GM12872 (cell line): ENCODE measurements around the gene CX3CL1.

Experiments
- CTCF ChIP-seq: IDR thresholded peaks from 3 replicates; pipeline ENCODE4 v1.5.1; 2011; ENCODE audit warnings: low read depth, mild to moderate bottlenecking, low read length, moderate library complexity; ENCODE audit not compliant: insufficient read depth

CX3CL1 gene

DNA sequence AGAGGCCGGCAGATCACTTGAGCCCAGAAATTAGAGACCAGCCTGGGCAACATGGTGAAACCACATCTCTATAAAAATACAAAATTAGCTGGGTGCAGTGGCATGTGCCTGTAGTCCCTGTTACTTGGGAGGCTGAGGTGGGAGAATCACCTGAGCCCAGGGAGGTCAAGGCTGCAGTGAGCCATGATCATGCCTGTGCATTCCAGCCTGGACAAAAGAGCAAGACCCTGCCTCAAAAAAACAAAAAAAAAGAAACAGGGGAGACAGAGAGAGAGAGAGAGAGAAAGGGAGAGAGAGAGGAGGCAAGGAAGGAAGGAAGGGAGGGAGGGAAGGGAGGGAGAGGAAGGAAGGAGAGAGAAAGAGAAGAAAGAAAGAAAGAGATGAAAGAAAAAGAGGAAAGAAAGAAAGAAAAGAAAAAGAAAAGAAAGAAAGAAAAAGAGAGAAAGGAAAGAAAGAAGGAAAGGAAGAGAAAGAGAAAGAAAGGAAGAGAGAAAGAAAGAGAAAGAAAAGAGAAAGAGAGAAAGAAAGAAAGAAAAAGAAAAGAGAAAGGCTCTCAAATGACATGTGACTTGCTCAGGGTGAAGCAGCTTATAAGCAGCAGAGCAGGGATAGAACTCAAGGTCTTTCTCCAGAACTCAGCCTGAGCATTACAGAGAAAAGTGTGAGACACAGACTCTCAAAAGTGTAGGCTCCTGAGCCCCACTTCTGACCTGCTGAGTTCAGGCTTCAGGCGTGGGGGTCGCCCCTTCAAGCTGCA, 15.5 kb downstream of the CX3CL1 start:
- TF ChIP-seq CTCF: no peak

GRCh38 chr16:57388359-57389086, 16.2 kb downstream of the CX3CL1 start:
- no peak for TF ChIP-seq CTCF

GRCh38 chr16:57389087-57389468, 16.8 kb downstream of the CX3CL1 start:
- no peak for TF ChIP-seq CTCF

GRCh38 chr16:57390636-57391295, 18.5 kb downstream of the CX3CL1 start:
- TF ChIP-seq CTCF: no peak

GRCh38 chr16:57391300-57391699, 19.0 kb downstream of the CX3CL1 start:
- TF ChIP-seq CTCF: no peak

DNA sequence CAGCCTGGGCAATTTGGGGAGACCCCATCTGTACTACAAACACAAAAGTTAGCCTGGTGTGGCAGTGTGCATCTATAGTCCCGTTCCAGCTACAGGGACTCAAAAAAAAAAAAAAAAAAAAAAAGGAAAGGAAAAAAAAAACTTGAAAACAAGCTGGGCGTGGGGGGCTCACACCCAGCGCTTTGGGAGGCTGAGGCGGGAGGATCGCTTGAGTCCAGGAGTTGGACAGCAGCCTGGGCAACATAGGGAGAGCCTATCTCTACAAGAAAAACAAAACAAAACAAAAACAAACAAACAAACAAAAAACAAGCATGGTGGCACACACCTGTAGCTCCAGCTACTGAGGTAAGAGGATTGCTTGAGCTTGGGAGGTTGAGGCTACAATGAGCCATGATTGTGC, 19.4 kb downstream of the CX3CL1 start:
- no peak for TF ChIP-seq CTCF

DNA sequence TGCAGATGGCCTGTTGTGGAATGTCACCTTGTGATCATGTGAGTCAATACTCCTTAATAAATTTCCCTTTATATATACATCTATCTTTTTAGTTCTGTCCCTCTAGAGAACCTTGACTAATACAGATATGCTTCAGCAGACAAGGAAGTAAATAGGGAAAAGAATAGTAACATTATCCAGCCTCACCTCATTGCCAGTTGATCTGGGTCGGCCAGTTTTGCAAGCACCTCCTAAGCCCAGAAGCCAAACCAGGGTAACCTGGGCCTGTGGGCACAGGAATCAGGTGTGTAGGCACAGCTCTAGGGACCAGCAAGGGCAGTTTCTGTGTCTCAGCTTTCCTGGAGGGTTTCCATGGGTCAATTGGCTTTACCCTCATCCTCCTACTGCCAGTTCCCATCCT, 20.4 kb downstream of the CX3CL1 start:
- no peak for TF ChIP-seq CTCF
